ENCODE measurements around the gene SOAT2.

Gene SOAT2

DNA sequence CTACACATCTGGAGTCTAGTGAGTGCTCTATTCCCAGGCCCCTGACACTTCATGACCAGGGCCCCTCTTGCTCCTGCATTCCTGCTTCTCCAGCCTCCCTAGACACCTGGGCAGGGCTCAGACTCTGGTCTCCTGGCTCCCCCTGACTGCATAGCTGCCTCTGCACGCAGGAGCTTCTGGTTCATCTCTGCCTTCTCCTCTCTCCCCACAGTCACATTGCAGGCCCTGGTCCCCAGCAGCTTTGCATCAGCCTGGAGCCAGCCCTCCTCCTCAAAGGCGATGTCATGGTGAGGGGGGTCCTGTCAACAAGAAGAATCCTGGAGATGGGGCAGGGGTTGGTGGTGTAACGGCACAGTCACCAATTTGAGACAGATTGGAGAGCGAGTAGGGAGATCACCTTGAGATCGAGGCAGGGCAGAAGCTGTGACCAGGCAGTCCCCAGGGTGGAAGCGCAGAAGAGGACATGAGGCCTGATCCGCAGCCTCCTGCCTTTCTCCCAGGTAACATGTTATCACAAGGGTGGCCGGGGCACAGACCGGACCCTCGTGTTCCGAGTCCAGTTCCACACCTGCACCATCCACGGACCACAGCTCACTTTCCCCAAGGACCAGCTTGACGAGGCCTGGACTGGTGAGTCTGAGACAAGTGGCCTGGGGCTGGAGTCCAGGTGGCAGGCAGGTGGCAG is 45.3 kb upstream of the SOAT2 start:
- H3K4me3 ChIP-seq (ENCODE audit: low read depth, low read length): no peak overlapping the region
- TF ChIP-seq, protein P1, sequence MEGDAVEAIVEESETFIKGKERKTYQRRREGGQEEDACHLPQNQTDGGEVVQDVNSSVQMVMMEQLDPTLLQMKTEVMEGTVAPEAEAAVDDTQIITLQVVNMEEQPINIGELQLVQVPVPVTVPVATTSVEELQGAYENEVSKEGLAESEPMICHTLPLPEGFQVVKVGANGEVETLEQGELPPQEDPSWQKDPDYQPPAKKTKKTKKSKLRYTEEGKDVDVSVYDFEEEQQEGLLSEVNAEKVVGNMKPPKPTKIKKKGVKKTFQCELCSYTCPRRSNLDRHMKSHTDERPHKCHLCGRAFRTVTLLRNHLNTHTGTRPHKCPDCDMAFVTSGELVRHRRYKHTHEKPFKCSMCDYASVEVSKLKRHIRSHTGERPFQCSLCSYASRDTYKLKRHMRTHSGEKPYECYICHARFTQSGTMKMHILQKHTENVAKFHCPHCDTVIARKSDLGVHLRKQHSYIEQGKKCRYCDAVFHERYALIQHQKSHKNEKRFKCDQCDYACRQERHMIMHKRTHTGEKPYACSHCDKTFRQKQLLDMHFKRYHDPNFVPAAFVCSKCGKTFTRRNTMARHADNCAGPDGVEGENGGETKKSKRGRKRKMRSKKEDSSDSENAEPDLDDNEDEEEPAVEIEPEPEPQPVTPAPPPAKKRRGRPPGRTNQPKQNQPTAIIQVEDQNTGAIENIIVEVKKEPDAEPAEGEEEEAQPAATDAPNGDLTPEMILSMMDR (IDR thresholded peaks at IDR 0.05; ENCODE audit: low read depth, low read length, missing control alignments): no peak
- no peak for DNase-seq (ENCODE audit: low read depth)

DNA sequence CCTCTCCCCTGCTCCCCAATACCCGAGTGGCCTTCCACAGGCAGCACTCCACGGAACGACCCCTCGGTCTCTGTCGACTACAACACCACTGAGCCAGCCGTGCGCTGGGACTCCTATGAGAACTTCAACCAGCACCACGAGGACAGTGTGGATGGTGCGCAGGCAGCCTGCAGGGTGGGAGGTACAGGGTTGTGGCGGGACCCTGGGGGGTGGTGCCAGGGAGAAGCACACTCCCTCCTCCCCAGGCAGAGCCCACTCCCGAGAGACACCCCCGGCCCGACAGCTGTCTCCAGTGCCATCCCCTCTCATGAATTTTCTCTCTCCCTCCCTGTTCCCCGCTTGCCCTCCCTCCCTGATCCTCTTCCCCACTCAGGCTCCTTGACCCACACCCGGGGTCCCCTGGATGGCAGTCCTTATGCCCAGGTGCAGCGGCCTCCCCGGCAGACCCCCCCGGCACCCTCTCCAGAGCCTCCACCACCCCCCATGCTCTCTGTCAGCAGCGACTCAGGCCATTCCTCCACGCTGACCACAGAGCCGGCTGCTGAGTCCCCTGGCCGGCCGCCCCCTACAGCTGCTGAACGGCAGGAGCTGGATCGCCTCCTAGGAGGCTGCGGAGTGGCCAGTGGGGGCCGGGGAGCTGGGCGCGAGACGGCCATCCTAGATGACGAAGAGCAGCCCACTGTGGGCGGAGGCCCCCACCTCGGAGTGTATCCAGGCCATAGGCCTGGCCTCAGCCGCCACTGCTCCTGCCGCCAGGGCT is 44.4 kb upstream of the SOAT2 start:
- TF ChIP-seq, protein P1 (IDR thresholded peaks at IDR 0.05; ENCODE audit: low read depth, low read length, missing control alignments): no peak
- no peak for DNase-seq (ENCODE audit: low read depth)
- no peak overlapping the region for H3K4me3 ChIP-seq (ENCODE audit: low read depth, low read length)

DNA sequence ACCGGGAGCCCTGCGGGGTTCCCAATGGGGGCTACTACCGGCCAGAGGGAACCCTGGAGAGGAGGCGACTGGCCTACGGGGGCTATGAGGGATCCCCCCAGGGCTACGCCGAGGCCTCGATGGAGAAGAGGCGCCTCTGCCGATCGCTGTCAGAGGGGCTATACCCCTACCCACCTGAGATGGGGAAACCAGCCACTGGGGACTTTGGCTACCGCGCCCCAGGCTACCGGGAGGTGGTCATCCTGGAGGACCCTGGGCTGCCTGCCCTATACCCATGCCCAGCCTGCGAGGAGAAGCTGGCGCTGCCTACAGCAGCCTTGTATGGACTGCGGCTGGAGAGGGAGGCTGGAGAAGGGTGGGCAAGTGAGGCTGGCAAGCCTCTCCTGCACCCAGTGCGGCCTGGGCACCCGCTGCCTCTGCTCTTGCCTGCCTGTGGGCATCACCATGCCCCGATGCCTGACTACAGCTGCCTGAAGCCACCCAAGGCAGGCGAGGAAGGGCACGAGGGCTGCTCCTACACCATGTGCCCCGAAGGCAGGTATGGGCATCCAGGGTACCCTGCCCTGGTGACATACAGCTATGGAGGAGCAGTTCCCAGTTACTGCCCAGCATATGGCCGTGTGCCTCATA is 43.7 kb upstream of the SOAT2 start:
- TF ChIP-seq, protein P1 (IDR thresholded peaks at IDR 0.05; ENCODE audit: low read depth, low read length, missing control alignments): no peak
- H3K4me3 ChIP-seq (ENCODE audit: low read depth, low read length): no peak overlapping the region
- no peak for DNase-seq (ENCODE audit: low read depth)

DNA sequence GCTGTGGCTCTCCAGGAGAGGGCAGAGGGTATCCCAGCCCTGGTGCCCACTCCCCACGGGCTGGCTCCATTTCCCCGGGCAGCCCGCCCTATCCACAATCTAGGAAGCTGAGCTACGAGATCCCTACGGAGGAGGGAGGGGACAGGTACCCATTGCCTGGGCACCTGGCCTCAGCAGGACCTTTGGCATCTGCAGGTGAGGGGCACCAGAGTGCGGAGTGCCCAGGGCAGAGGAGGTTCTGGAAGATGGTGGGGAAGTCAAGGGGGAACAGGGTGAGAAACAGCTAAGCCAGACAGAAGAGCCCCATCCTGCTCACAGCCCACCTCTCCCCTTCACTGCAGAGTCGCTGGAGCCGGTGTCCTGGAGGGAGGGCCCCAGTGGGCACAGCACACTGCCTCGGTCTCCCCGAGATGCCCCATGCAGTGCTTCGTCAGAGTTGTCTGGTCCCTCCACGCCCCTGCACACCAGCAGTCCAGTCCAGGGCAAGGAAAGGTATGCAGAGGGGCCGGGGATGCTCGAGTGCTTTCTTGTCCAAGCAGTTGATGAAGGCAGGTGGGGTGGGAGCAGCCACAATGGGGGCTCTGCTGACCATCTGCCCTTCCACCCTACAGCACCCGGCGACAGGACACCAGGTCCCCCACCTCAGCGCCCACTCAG is 43.1 kb upstream of the SOAT2 start:
- no peak overlapping the region for H3K4me3 ChIP-seq (ENCODE audit: low read depth, low read length)
- TF ChIP-seq, protein P1 (IDR thresholded peaks at IDR 0.05; ENCODE audit: low read depth, low read length, missing control alignments): no peak
- DNase-seq (ENCODE audit: low read depth): no peak

DNA sequence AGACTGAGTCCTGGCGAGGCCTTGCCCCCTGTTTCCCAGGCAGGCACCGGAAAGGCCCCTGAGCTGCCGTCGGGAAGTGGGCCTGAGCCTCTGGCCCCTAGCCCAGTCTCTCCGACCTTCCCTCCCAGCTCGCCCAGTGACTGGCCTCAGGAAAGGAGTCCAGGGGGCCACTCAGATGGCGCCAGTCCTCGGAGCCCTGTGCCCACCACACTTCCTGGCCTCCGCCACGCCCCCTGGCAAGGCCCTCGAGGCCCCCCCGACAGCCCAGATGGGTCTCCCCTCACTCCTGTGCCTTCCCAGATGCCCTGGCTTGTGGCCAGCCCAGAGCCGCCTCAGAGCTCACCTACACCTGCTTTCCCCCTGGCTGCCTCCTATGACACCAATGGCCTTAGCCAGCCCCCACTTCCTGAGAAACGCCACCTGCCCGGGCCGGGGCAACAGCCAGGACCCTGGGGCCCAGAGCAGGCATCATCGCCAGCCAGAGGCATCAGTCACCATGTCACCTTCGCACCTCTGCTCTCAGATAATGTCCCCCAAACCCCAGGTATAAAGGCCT is 42.5 kb upstream of the SOAT2 start:
- TF ChIP-seq, protein P1 (IDR thresholded peaks at IDR 0.05; ENCODE audit: low read depth, low read length, missing control alignments): no peak
- DNase-seq (ENCODE audit: low read depth): no peak
- H3K4me3 ChIP-seq (ENCODE audit: low read depth, low read length): no peak overlapping the region

DNA sequence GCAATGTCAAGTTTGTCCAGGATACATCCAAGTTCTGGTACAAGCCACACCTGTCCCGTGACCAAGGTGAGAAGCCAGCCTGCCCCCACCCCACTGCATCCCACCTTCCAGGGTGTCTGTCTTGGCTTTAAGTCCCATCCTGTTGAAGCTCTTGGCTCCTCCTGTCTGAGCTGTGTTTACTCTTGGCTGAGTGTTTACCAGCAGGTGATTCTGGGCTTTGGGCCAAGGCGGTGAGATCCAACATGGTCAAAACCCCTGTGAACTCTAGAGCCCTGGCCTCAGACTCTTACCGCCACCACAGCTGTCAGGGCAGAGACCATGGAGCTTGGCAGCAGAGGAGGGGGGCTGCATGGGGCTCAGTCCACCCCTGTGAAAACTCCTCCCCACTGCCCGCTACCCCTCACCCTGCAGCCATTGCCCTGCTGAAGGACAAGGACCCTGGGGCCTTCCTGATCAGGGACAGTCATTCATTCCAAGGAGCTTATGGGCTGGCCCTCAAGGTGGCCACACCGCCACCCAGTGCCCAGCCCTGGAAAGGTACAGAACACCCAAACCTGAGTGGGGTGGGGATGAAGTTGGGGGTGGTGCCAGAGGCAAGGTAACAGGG is 41.8 kb upstream of the SOAT2 start:
- DNase-seq (ENCODE audit: low read depth): no peak
- H3K4me3 ChIP-seq (ENCODE audit: low read depth, low read length): no peak overlapping the region
- TF ChIP-seq, protein P1 (IDR thresholded peaks at IDR 0.05; ENCODE audit: low read depth, low read length, missing control alignments): peak; percentile 21

All from GM12864 (cell line).